Stimulated activated CD4-positive, alpha-beta T cell treated with anti-CD3 and anti-CD28 coated beads, Interleukin-15, amount 100 ng/mL, for 1 hour (primary cell): ENCODE measurements around the gene MAML3.
A peak's percentile ranks its signal among the peaks of the same experiment; 100 is the strongest.

Source experiments
- DNase-seq, 2 donors: peaks; one replicate each; pipeline ENCODE4 v3.0.0-alpha.2; 2020; ENCODE audit warnings: low read depth in 1 of 2, low spot score in 1 of 2

The MAML3 gene

DNA sequence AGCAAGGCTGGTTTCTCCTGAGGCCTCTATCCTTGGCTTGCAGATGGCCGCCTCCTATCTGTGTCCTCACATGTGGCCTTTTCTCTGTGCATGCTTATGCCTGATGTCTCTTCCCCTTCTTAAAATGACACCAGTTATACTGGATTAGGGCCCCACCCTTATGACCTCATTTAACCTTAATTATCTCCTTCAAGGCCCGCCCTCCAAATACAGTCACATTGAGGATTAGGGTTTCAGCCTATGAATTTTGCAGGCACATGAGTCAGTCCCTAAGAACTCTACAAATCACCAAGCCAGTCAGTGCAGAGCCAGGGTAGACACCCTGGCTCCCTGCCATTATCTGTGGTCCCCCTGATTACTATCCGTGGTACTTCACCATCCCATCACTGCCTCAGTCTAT is 51.6 kb downstream of the MAML3 start:
- DNase-seq = no peak

GRCh38 chr4:140100771-140101170 is 53.2 kb downstream of the MAML3 start:
- DNase-seq = no peak

GRCh38 chr4:140099983-140100382 is 54.0 kb downstream of the MAML3 start:
- DNase-seq = no peak

- no peak for DNase-seq
These were observed 55.4 kb downstream of the MAML3 start for GRCh38 chr4:140098455-140099160.

- no peak for DNase-seq
These were observed 56.4 kb downstream of the MAML3 start for GRCh38 chr4:140097572-140097971.

GRCh38 chr4:140096921-140097320 is 57.1 kb downstream of the MAML3 start:
- DNase-seq = no peak

DNA sequence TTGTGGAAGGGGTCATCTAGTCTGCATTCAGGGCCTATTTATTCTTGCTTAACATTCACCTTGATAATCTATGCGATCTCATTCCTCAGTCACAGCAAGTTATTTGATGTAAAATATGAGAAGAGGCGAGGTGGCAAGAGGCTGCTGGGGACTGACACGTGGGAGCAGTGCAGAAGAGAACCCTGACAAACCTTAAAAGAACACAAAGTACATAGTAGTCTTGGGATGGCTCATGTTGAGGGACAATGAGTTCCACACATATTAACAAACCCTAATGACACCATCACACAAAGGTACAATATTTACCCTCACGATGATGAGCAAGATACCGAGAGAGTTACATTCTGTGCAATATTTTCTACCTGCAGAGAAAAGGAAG is 57.5 kb downstream of the MAML3 start:
- no peak for DNase-seq

- DNase-seq = no peak
These were observed 58.1 kb downstream of the MAML3 start for GRCh38 chr4:140095694-140096482.

DNA sequence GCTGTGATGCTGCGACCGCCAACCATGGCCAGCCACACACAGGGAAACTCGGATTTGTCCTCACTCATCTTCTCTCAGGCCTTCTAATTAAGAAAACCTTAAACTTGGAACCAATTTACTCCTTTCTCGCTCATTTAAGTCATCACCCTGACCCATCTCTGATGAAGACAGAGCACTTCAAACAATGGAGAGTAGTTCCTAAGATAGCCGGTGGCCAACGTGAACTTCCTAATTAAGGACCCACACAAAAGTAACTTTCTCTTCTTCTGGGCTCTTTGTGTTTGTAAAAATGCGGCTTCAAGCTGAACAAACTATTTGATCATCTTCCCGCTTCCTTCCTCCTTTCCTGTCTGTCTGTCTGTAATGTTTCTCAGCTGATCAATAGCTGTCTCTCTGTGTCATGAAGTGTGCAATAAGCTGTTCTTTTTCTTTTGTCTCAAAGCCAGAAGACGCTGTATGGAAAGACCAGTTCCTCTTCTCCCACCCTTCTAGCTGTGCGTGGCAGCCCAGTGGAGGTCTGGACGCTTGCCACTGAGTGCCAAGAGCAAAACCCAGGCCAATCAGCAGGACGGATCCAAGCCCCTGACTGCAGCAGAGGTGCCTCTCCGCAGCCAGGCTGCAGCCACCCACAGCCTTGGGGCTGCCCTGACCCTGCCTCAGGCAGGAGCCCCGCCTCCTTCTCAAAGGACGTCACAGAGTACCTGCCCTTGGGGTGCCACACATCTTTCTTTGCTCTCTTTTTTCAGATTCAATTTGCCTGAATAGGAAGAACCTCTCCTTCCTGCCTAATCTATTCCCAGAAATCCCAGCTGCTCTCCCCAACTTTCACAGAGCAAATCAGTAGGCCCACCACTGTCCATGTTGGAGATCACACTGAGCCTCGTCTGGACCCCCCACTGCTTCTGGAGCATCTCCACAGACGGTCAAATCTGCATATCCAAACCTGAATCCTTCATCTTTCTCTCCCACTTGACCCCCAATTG is 59.3 kb downstream of the MAML3 start:
- peak; percentile 24 to 28 for DNase-seq

GRCh38 chr4:140092094-140092851 is 61.7 kb downstream of the MAML3 start:
- no peak for DNase-seq

GRCh38 chr4:140091305-140091704 is 62.7 kb downstream of the MAML3 start:
- no peak for DNase-seq

DNA sequence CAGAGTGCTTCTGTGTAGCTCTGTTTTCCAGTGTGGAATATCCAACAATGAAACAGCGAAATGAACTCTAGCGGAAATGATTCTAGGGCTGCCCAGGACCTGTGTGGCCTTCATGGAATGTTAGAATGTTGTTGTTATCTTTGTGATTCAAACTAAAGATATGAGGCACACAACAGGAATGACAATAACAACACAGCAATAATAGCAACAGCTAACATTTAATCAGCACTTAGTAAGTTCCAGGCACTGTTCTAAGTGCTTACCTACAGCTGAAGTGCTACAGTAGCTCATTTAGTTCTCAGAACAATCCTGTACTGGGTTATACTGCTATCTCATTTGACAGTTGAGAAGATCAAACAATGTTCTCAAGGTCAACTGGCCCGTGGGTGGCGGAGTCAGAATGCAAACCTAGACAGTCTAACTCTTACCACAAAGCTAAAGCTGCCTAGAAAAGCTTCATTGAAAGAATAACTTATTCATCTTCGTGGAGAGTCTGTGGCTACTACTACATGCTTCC is 63.7 kb downstream of the MAML3 start:
- no peak for DNase-seq

- no peak for DNase-seq
These were observed 64.8 kb downstream of the MAML3 start for GRCh38 chr4:140089216-140089615.

GRCh38 chr4:140088323-140088967 is 65.5 kb downstream of the MAML3 start:
- no peak for DNase-seq

DNA sequence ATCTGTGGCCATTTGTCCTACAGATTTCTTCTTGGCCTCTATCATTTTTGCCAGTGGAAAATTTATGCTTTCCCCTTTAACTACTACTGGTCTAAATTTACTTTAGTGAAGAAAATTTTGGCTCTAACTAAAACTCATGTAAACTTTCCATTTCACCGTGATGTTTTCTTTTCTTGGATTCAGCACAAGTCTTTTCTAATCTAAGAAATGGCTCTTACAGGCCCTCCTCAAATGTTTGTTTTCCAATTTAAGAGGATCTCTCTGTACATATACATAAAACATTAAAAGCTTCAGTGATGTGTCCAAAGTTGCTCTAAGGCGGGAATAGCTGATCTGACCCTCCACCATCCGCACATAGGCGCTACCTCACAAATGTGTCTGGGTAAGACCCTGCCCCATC is 68.1 kb downstream of the MAML3 start:
- DNase-seq = no peak

DNA sequence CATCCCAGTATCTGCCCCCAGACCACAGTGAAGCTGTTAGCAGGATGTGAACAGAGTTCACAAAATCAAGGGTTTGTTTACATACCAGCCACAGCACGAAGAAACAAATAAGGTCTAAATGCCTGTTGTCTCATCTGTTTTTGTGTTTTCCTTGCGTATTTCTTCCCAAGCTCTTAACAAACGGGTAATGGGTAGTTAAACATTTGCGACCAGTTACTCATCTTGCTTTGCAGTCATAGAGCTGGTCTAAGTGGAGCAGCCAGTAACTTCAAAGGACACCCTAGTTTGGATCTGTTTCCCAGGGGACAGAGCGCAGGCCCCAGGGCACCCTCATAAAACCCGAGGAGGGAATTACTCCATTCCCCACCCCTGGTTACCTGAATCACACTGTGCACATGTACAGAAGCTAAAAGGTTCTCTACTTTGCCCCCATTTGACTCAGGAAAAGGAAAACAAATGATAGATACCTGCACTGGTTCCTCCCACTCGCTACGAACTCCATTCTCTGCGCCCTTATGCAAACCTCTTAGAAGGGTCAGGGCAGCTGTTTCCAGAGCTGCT is 68.8 kb downstream of the MAML3 start:
- no peak for DNase-seq

DNA sequence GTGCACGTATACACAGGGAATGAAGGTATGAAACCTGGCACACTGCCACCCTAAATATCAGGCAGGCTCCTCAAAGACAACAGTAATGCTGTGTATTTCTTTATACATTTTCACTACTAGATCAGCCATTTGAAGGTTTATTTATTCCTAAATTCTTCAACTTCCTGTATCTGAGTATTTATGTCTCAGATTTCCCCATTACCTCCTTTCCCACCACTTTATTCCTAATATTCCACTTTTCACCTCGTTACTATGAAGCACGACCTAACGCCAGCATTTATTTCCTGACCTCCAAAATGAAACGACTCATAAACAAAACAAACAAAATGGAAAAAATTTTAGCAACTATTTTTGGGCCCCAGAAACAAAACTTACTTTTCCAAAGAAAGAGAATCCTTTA is 69.6 kb downstream of the MAML3 start:
- no peak for DNase-seq

DNA sequence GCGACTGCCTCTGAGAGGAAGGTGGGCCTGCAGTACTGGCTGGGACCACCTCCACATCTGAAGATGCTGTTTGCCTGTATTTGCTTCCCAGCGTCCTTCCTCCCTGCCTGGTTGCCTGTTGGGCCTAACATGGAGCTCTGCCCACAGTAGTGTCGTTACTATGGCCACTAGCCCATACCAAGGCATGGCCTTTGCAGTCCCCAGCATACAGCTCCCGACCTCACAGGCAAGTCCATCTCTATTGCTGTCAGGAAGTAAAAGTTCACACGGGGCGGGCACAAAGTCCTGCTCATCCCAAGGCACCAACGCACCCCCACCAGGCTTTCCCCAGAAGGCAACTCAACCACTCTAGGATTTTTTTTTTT is 71.6 kb downstream of the MAML3 start:
- no peak for DNase-seq

DNA sequence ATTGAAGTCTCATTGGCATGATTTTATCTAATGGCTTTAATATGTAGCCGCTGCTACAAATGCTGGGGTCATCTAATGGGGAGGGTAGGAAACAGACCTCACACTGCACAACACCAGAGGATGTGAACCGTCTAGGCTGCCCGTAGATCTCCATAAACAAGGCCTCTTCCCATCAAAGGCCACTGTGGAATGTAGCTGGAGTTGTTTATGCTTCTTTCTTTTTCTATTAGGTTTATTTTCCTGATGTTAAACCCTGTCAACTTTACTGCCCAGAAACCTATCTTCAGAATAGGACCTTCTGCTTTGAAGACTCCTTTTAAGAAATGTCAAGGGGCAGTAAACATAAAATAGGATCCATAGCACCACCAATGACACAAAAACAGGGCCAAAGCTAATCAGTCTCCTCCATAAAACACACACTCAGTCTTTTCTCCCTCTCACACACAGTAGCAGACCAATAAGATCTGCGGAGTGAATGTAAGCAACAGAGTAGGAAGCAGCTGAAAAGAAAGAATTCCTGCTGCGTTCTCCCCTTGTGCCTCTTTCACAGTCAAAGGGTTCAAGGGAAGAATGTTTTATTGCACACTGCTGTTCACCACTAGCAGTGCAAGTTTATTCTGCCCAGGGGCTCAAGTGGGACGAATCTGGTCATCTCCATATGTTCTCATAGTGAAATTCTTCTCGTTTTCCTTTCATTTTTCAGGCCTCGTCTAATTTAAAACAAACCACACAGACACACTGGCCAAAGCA is 72.2 kb downstream of the MAML3 start:
- no peak for DNase-seq
